ENCODE measurements around the gene CDH4. TPM values are rescaled to one million over a fixed set of nuclear protein-coding genes. Genes with fewer than 3 reads are reported as not detected.

The CDH4 gene
- total and polyA plus RNA-seq, 4 donors, result 5.8 to 24.1 (median 17.1) TPM

DNA sequence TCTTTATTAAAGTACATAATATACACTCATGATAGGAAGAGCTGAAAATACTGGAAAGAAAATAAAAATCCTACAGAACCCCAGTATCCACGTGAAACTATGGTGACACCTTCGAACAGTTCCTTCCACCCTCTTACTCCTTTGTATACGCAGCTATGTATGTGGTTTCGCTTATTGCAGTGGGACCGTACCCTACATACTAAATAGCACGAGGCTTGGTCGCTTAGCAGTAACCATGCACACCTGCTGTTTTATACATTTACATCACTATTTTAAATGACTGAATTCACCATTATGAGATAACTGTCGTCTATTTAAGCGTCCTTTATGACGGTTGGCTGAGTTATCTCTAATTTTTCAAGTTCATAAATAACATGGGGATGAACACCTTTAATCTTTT, 400.1 kb downstream of the CDH4 start:
- Histone ChIP-seq H3K9me3 (ENCODE audit: control insufficient read depth, insufficient read depth, low read length) (no peaks in the 10 kb centered on the region), H3K4me3 (ENCODE audit: low read depth, low read length) (no peak overlapping the region), H3K36me3 (ENCODE audit: control insufficient read depth, insufficient read depth, low read length) (no peaks in the 10 kb centered on the region), H3K27me3 (ENCODE audit: control insufficient read depth, insufficient read depth, low read length) (no peaks in the 10 kb centered on the region), H3K4me1 (ENCODE audit: control insufficient read depth, insufficient read depth, low read length) (peaks cover 12% of the 10 kb centered on the region), H3K27ac (ENCODE audit: low read depth, low read length) (no peak overlapping the region)
- peak in 1 of 6 donors; percentile 64 for DNase-seq (ENCODE audit: low read depth in 4 of 6, low spot score in 6 of 6)
- 68% methylated on average over 3 of the region's 10 CpGs for WGBS (ENCODE audit: insufficient coverage)

DNA sequence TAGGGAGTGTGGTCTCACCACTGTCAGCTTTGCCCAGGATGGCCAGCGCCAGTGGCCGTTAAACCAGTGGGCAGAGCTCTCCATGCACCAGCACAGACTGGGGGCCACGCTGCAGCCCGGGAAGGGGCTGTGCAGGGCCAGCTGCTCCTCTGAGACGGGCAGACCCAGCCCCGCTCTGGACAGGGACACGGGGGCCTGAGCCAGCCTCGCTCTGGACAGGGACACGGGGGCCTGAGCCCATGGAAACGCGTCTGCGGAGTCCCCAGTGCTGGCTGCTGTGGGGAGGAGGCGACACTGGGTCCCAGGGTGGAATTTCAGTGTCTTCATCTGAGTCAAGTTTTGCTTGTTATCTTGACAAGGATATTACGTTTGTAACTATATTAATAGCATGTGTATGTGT, 402.7 kb downstream of the CDH4 start:
- Histone ChIP-seq H3K27ac (ENCODE audit: low read depth, low read length) (no peak overlapping the region), H3K27me3 (ENCODE audit: control insufficient read depth, insufficient read depth, low read length) (no peaks in the 10 kb centered on the region), H3K36me3 (ENCODE audit: control insufficient read depth, insufficient read depth, low read length) (no peaks in the 10 kb centered on the region), H3K4me1 (ENCODE audit: control insufficient read depth, insufficient read depth, low read length) (peaks cover 12% of the 10 kb centered on the region), H3K4me3 (ENCODE audit: low read depth, low read length) (no peak overlapping the region), H3K9me3 (ENCODE audit: control insufficient read depth, insufficient read depth, low read length) (no peaks in the 10 kb centered on the region)
- WGBS (ENCODE audit: insufficient coverage), result 88% methylated on average over 14 of the region's 14 CpGs
- no peak for DNase-seq (ENCODE audit: low read depth in 4 of 6, low spot score in 6 of 6)

DNA sequence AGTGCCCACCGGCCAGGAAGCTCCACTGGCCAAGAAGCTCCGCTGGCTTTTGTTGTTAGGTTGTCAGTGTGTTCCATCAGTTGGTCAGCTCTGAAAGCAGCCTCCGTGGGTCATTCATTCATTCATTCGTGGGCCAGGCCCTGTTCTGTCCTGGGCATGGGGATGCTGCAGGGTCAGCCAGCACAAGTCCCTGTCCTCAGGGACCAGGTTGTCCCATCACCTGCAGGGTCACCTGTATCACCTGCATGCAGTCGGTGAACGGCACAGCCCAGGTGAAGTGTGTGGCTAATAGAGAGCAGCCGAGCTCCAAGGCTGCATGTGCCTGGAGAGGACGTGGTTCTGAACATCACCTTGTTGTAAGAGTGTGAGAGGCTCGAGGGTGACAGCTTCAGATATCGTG, 403.5 kb downstream of the CDH4 start:
- WGBS (ENCODE audit: insufficient coverage), result 86% methylated on average over 10 of the region's 10 CpGs
- Histone ChIP-seq H3K27me3 (ENCODE audit: control insufficient read depth, insufficient read depth, low read length) (no peaks in the 10 kb centered on the region), H3K4me3 (ENCODE audit: low read depth, low read length) (no peak overlapping the region), H3K27ac (ENCODE audit: low read depth, low read length) (no peak overlapping the region), H3K36me3 (ENCODE audit: control insufficient read depth, insufficient read depth, low read length) (no peaks in the 10 kb centered on the region), H3K4me1 (ENCODE audit: control insufficient read depth, insufficient read depth, low read length) (peaks cover 19% of the 10 kb centered on the region), H3K9me3 (ENCODE audit: control insufficient read depth, insufficient read depth, low read length) (no peaks in the 10 kb centered on the region)
- DNase-seq (ENCODE audit: low read depth in 4 of 6, low spot score in 6 of 6), result no peak

DNA sequence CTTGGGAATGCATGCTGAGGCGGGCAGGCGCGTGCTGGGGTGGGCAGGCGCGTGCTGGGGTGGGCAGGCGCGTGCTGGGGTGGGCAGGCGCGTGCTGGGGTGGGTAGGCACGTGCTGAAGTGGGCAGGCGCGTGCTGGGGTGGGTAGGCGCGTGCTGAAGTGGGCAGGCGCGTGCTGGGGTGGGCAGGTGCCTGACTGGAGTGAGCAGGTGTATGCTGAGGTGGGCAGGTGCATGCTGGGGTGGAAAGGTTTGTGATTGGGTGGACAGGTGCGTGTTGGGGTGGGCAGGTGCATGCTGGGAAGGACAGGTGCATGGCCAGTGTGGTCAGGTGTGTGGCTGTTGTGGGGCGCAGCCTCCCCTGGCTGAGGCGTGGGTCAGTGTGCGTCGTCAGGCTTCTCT, 404.1 kb downstream of the CDH4 start:
- H3K9me3 ChIP-seq (ENCODE audit: control insufficient read depth, insufficient read depth, low read length), result no peaks in the 10 kb centered on the region
- no peak overlapping the region for H3K4me3 ChIP-seq (ENCODE audit: low read depth, low read length)
- H3K27ac ChIP-seq (ENCODE audit: low read depth, low read length), result no peak overlapping the region
- peaks cover 19% of the 10 kb centered on the region for H3K4me1 ChIP-seq (ENCODE audit: control insufficient read depth, insufficient read depth, low read length)
- WGBS (ENCODE audit: insufficient coverage), result 96% methylated on average over 17 of the region's 21 CpGs
- no peak for DNase-seq (ENCODE audit: low read depth in 4 of 6, low spot score in 6 of 6)
- H3K27me3 ChIP-seq (ENCODE audit: control insufficient read depth, insufficient read depth, low read length), result no peaks in the 10 kb centered on the region
- H3K36me3 ChIP-seq (ENCODE audit: control insufficient read depth, insufficient read depth, low read length), result no peaks in the 10 kb centered on the region

DNA sequence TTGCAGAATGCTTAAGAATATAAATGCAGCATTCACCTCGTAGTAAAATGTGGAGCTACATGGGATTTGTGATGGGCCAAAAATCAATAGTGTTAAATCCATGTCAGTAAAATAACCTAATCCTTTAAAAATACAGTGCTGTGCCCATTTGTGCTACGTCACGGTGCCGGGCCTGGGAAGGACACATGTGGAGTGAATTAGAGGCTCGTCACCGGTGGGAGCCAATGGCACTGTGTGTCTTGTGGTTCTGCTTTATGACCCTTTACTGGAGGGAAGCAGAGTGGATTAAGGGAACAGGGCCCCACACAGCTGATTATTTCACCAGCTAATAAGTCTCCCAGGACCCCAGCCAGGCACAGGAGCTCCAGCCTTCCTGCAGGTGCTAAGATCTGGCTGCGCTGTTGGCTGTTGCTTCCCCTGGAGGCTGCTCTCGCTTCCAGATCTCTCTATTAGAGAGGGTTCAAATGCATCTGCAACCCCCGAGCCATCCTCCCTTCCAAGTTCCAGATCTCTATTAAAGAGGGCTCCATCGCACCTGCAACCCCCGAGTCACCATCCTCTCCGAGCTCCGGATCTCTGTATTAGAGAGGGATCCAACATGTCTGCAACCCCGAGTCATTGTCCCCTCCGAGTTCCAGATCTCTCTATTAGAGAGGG, 405.8 kb downstream of the CDH4 start:
- peaks cover 25% of the 10 kb centered on the region for H3K4me1 ChIP-seq (ENCODE audit: control insufficient read depth, insufficient read depth, low read length)
- no peaks in the 10 kb centered on the region for H3K9me3 ChIP-seq (ENCODE audit: control insufficient read depth, insufficient read depth, low read length)
- DNase-seq (ENCODE audit: low read depth in 4 of 6, low spot score in 6 of 6), result no peak
- peaks cover 4% of the 10 kb centered on the region for H3K36me3 ChIP-seq (ENCODE audit: control insufficient read depth, insufficient read depth, low read length)
- no peak overlapping the region for H3K27ac ChIP-seq (ENCODE audit: low read depth, low read length)
- no peak overlapping the region for H3K4me3 ChIP-seq (ENCODE audit: low read depth, low read length)
- WGBS (ENCODE audit: insufficient coverage), result 89% methylated on average over 12 of the region's 15 CpGs
- H3K27me3 ChIP-seq (ENCODE audit: control insufficient read depth, insufficient read depth, low read length), result no peaks in the 10 kb centered on the region

DNA sequence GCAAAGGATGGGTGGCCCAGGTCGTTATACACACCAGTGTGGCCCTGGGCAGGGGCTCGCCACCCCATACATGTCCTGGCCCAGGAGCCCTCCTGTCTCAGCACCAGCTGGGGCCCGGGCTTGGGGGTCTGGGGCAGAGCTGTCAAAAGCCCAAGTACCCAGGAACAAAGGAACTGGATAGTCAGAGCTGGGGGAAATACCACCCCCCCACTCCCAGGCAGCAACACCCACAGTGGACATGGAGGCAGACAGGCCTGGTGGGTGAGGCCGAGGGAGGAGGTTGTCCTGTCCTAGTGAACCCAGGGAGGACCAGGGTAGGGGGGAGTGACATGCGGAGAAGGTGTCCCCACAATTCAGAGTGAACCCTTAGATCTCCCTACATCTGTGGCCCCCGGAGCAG, 406.5 kb downstream of the CDH4 start:
- 89% methylated on average over 3 of the region's 6 CpGs for WGBS (ENCODE audit: insufficient coverage)
- DNase-seq (ENCODE audit: low read depth in 4 of 6, low spot score in 6 of 6), result no peak

DNA sequence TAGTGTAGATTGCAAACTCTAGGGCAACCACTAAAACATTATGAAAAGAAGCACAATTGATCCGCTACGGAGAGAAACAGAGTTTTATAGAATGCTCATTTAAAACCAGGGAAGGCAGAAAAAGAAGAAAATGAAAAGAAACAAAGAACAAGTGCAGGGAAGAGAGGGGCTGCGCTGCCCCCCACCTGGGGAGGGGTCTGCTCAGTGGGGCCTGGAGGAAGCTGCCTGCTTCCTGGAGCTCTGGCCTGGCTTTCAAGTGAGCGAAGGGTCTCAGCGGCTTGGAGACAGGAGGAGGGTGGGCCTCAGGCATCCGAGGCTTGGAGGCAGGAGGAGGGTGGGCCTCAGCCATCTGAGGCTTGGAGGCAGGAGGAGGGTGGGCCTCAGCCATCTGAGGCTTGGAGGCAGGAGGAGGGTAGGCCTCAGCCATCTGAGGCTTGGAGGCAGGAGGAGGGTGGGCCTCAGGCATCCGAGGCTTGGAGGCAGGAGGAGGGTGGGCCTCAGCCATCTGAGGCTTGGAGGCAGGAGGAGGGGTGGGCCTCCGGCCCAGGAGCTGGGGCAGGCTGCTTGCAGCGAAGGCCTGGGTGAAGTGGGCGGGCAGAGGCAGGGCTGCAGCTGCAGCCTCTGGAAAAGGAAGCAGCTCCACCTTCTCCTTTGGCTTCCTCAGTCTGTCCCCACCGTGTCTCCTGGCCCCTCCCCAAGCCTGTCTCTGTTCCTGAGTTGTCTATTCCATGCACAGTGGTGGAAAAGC, 407.4 kb downstream of the CDH4 start:
- DNase-seq (ENCODE audit: low read depth in 4 of 6, low spot score in 6 of 6), result peak in 1 of 6 donors; percentile 22
- WGBS (ENCODE audit: insufficient coverage), result 52% methylated on average over 9 of the region's 11 CpGs
- H3K27ac ChIP-seq (ENCODE audit: low read depth, low read length), result no peak overlapping the region
- no peaks in the 10 kb centered on the region for H3K9me3 ChIP-seq (ENCODE audit: control insufficient read depth, insufficient read depth, low read length)
- H3K27me3 ChIP-seq (ENCODE audit: control insufficient read depth, insufficient read depth, low read length), result no peaks in the 10 kb centered on the region
- H3K36me3 ChIP-seq (ENCODE audit: control insufficient read depth, insufficient read depth, low read length), result peaks cover 4% of the 10 kb centered on the region
- H3K4me1 ChIP-seq (ENCODE audit: control insufficient read depth, insufficient read depth, low read length), result peaks cover 40% of the 10 kb centered on the region
- H3K4me3 ChIP-seq (ENCODE audit: low read depth, low read length), result no peak overlapping the region

More for the DNA sequence above, 406.5 kb downstream of the CDH4 start:
- Histone ChIP-seq H3K9me3 (ENCODE audit: control insufficient read depth, insufficient read depth, low read length) (no peaks in the 10 kb centered on the region), H3K36me3 (ENCODE audit: control insufficient read depth, insufficient read depth, low read length) (peaks cover 4% of the 10 kb centered on the region), H3K27ac (ENCODE audit: low read depth, low read length) (no peak overlapping the region), H3K27me3 (ENCODE audit: control insufficient read depth, insufficient read depth, low read length) (no peaks in the 10 kb centered on the region), H3K4me1 (ENCODE audit: control insufficient read depth, insufficient read depth, low read length) (peaks cover 32% of the 10 kb centered on the region), H3K4me3 (ENCODE audit: low read depth, low read length) (no peak overlapping the region)

DNA sequence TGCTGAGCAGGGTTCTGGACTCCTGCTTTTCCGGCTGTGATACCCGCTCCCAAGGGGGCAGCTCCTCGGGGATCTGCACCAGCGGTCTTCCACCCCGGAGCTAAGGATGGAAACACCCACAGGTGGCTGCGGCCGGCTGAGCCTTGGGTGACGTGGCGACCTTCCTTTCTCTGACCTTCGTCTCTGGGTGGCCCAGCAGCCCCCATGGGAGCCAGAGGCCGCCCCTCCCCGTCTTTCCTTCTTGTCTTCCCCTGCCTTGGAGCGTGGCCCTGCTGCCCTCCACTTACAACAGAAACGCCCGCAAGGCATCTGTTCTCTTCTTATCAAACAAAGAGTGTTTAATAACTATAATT, 407.9 kb downstream of the CDH4 start:
- H3K4me1 ChIP-seq (ENCODE audit: control insufficient read depth, insufficient read depth, low read length), result peaks cover 42% of the 10 kb centered on the region
- H3K36me3 ChIP-seq (ENCODE audit: control insufficient read depth, insufficient read depth, low read length), result peaks cover 4% of the 10 kb centered on the region
- DNase-seq (ENCODE audit: low read depth in 4 of 6, low spot score in 6 of 6), result no peak
- WGBS (ENCODE audit: insufficient coverage), result 84% methylated on average over 12 of the region's 15 CpGs
- H3K9me3 ChIP-seq (ENCODE audit: control insufficient read depth, insufficient read depth, low read length), result no peaks in the 10 kb centered on the region
- H3K4me3 ChIP-seq (ENCODE audit: low read depth, low read length), result no peak overlapping the region
- no peaks in the 10 kb centered on the region for H3K27me3 ChIP-seq (ENCODE audit: control insufficient read depth, insufficient read depth, low read length)
- no peak overlapping the region for H3K27ac ChIP-seq (ENCODE audit: low read depth, low read length)

DNA sequence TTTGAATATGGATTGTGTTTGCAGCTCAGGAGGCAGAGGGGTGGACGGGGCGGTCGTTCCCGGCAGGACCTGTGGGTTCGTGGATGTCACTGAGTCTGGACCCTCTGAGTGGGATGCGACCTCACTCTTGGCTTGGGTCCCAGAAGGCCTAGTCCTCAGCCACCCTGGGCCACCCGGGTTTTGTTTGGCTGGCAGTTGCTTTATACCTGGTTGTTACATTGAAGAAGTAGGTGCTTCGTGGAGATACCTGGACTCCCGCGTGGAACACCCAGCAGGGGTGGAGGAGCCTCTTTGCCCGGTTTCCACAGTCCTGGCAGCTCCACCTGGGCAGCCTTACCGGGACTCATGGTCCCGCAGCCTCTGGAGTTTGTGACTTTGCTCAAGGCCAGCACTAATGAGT, 408.5 kb downstream of the CDH4 start:
- DNase-seq (ENCODE audit: low read depth in 4 of 6, low spot score in 6 of 6), result no peak
- H3K4me3 ChIP-seq (ENCODE audit: low read depth, low read length), result no peak overlapping the region
- H3K27ac ChIP-seq (ENCODE audit: low read depth, low read length), result no peak overlapping the region
- peaks cover 44% of the 10 kb centered on the region for H3K4me1 ChIP-seq (ENCODE audit: control insufficient read depth, insufficient read depth, low read length)
- WGBS (ENCODE audit: insufficient coverage), result 86% methylated on average over 13 of the region's 13 CpGs
- no peaks in the 10 kb centered on the region for H3K9me3 ChIP-seq (ENCODE audit: control insufficient read depth, insufficient read depth, low read length)
- H3K36me3 ChIP-seq (ENCODE audit: control insufficient read depth, insufficient read depth, low read length), result peaks cover 4% of the 10 kb centered on the region
- H3K27me3 ChIP-seq (ENCODE audit: control insufficient read depth, insufficient read depth, low read length), result no peaks in the 10 kb centered on the region

DNA sequence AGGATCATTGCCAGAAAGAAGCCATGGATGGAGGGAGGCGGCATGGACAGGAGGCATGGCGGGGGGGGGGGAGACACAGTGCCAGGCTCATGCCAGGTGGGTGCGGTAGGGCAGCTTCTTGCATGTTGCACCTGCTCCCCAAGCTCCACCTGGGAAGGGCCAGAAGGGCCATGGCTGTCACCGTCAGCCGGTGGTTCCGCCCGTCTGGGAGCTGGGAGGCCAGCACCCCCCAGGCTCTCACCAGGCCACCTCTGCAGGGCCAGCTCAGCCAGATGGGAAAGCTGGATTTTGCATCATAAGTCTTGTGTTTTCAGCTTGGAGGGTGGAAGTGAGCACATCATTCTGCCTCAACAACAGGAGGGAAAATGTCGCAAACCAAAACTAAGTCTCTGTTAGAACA, 409.0 kb downstream of the CDH4 start:
- Histone ChIP-seq H3K36me3 (ENCODE audit: control insufficient read depth, insufficient read depth, low read length) (peaks cover 4% of the 10 kb centered on the region), H3K9me3 (ENCODE audit: control insufficient read depth, insufficient read depth, low read length) (no peaks in the 10 kb centered on the region), H3K27ac (ENCODE audit: low read depth, low read length) (no peak overlapping the region), H3K27me3 (ENCODE audit: control insufficient read depth, insufficient read depth, low read length) (no peaks in the 10 kb centered on the region), H3K4me1 (ENCODE audit: control insufficient read depth, insufficient read depth, low read length) (peaks cover 47% of the 10 kb centered on the region), H3K4me3 (ENCODE audit: low read depth, low read length) (no peak overlapping the region)
- DNase-seq (ENCODE audit: low read depth in 4 of 6, low spot score in 6 of 6), result no peak
- 100% methylated on average over 1 of the region's 8 CpGs for WGBS (ENCODE audit: insufficient coverage)
